Liver (tissue), 9 donors: ENCODE measurements around the gene NUDCD2. TPM values are rescaled to one million over a fixed set of nuclear protein-coding genes. Genes with fewer than 3 reads are reported as not detected.

ENCODE experiments used
- DNase-seq: peaks from one replicate; pipeline ENCODE4 v3.0.0-alpha.2; 2017; ENCODE audit warnings: low spot score
- H3K27ac ChIP-seq, 2 donors: one replicate each; pipeline ENCODE4 v1.7.0; 2013; ENCODE audit warnings: inconsistent platforms in 2 of 2, low read length in 2 of 2, control low read depth in 1 of 2, low read depth in 1 of 2, mild to moderate bottlenecking in 1 of 2
- H3K27me3 ChIP-seq, 4 donors: one replicate each; pipeline versions ENCODE4 v1.6.1 to v1.7.0; 2013; ENCODE audit warnings: low read length in 3 of 4, inconsistent platforms in 1 of 4, mild to moderate bottlenecking in 1 of 4, moderate library complexity in 1 of 4; ENCODE audit not compliant: control insufficient read depth in 4 of 4, insufficient read depth in 4 of 4
- H3K36me3 ChIP-seq, 4 donors: one replicate each; pipeline versions ENCODE4 v1.6.1 to v1.7.0; 2013; ENCODE audit warnings: low read length in 3 of 4, mild to moderate bottlenecking in 3 of 4, low read depth in 1 of 4, moderate library complexity in 1 of 4; ENCODE audit not compliant: control insufficient read depth in 4 of 4, insufficient read depth in 3 of 4
- H3K4me1 ChIP-seq, 4 donors: one replicate each; pipeline versions ENCODE4 v1.6.1 to v1.7.0; 2013; ENCODE audit warnings: low read length in 3 of 4, mild to moderate bottlenecking in 3 of 4, moderate library complexity in 1 of 4; ENCODE audit not compliant: control insufficient read depth in 4 of 4, insufficient read depth in 4 of 4
- H3K4me3 ChIP-seq, 3 donors: one replicate each; pipeline versions ENCODE4 v1.6.1 to v1.7.0; 2013; ENCODE audit warnings: low read length in 3 of 3, control low read depth in 1 of 3, low read depth in 1 of 3, mild to moderate bottlenecking in 1 of 3
- H3K9ac ChIP-seq, 2 donors: one replicate each; pipeline ENCODE4 v1.7.0; 2013; ENCODE audit warnings: low read length in 2 of 2, mild to moderate bottlenecking in 2 of 2, moderate library complexity in 2 of 2, control low read depth in 1 of 2, low read depth in 1 of 2
- H3K9me3 ChIP-seq, 4 donors: one replicate each; pipeline versions ENCODE4 v1.6.1 to v1.7.0; 2013; ENCODE audit warnings: low read length in 3 of 4; ENCODE audit not compliant: control insufficient read depth in 4 of 4
- ATF3 ChIP-seq: IDR thresholded peaks from 2 replicates; pipeline ENCODE4 v1.6.1; 2016; ENCODE audit warnings: antibody characterized with exemption
- CTCF ChIP-seq: fragments of 150-350 bp; IDR thresholded peaks from 2 replicates; pipeline ENCODE4 v1.5.1; 2017; ENCODE audit warnings: improper control_type of control experiment, low read depth, low read length; ENCODE audit not compliant: missing input control
- EGR1 ChIP-seq, 2 donors: IDR thresholded peaks; 2 replicates each; pipeline ENCODE4 v1.6.1; 2016 to 2018; ENCODE audit warnings: antibody characterized with exemption in 2 of 2, low read depth in 2 of 2
- FOXA1 ChIP-seq: IDR thresholded peaks from 2 replicates; pipeline ENCODE4 v1.6.1; 2016; ENCODE audit warnings: antibody characterized with exemption
- FOXA2 ChIP-seq: IDR thresholded peaks from 2 replicates; pipeline ENCODE4 v1.6.1; 2016; ENCODE audit warnings: antibody characterized with exemption
- GABPA ChIP-seq, 2 donors: IDR thresholded peaks in 1 of 2; conservative IDR thresholded peaks in 1 of 2; 2 replicates each; pipeline ENCODE4 v1.6.1; 2016; ENCODE audit warnings: antibody characterized with exemption in 2 of 2, mild to moderate bottlenecking in 1 of 2, moderate library complexity in 1 of 2
- HNF4A ChIP-seq, 2 donors: conservative IDR thresholded peaks; 2 replicates each; pipeline ENCODE4 v1.6.1; 2016; ENCODE audit warnings: antibody characterized with exemption in 2 of 2, mild to moderate bottlenecking in 2 of 2
- HNF4G ChIP-seq: IDR thresholded peaks from 2 replicates; pipeline ENCODE4 v1.6.1; 2016; ENCODE audit warnings: antibody characterized with exemption
- JUND ChIP-seq, 2 donors: IDR thresholded peaks; 2 replicates each; pipeline ENCODE4 v1.6.1; 2016; ENCODE audit warnings: antibody characterized with exemption in 2 of 2
- MAX ChIP-seq: IDR thresholded peaks from 2 replicates; pipeline ENCODE4 v1.6.1; 2016; ENCODE audit warnings: antibody characterized with exemption
- NR2F2 ChIP-seq: IDR thresholded peaks from 2 replicates; pipeline ENCODE4 v1.6.1; 2016; ENCODE audit warnings: antibody characterized with exemption
- RAD21 ChIP-seq, 2 donors: IDR thresholded peaks; 2 replicates each; pipeline ENCODE4 v1.6.1; 2016; ENCODE audit warnings: antibody characterized with exemption in 2 of 2, mild to moderate bottlenecking in 2 of 2
- REST ChIP-seq: IDR thresholded peaks from 2 replicates; pipeline ENCODE4 v1.6.1; 2016; ENCODE audit warnings: antibody characterized with exemption, mild to moderate bottlenecking
- RXRA ChIP-seq, 2 donors: IDR thresholded peaks; 2 replicates each; pipeline ENCODE4 v1.6.1; 2017 to 2018; ENCODE audit warnings: antibody characterized with exemption in 2 of 2, mild to moderate bottlenecking in 1 of 2
- SP1 ChIP-seq: IDR thresholded peaks from 2 replicates; pipeline ENCODE4 v1.6.1; 2018; ENCODE audit warnings: antibody characterized with exemption, mild to moderate bottlenecking
- TAF1 ChIP-seq: conservative IDR thresholded peaks from 2 replicates; pipeline ENCODE4 v1.6.1; 2016; ENCODE audit warnings: antibody characterized with exemption, mild to moderate bottlenecking
- YY1 ChIP-seq: IDR thresholded peaks from 2 replicates; pipeline ENCODE4 v1.6.1; 2016; ENCODE audit warnings: antibody characterized with exemption, mild to moderate bottlenecking
- ZBTB33 ChIP-seq: IDR thresholded peaks from 2 replicates; pipeline ENCODE4 v1.6.1; 2016; ENCODE audit warnings: antibody characterized with exemption
- WGBS: extraction: QIAGEN DNeasy Blood & Tissue Kit; methylation state at CpG from one replicate; pipeline ENCODE4 v1.1.7; 2013; 5-methylcytosine and 5-hydroxymethylcytosine counted together
- polyA plus RNA-seq, 2 donors: library from polyadenylated mRNA; stranded (reverse) in 1 of 2; unstranded in 1 of 2; fragments of 200-250 nt in 1 of 2; fragments of >200 nt in 1 of 2; fragmentation: Nextera tagmentation in 1 of 2; extraction: Ambion mirVana in 1 of 2; gene quantifications; one replicate each; pipeline versions ENCODE4 v1.2.1 to v1.2.3, GENCODE V29; 2013 to 2015
- total RNA-seq, 2 donors: library from RNA; depleted of rRNA; stranded (reverse); fragments of >200 nt; gene quantifications; one replicate each; pipeline ENCODE4 v1.2.3, GENCODE V29; 2014
- donor health status: healthy.
- donor health status: healthy.
- donor health status: healthy.
- donor health status: healthy.
- donor health status: healthy.

Gene NUDCD2
- total and polyA plus RNA-seq, 4 donors, result 1.8 to 32.0 (median 4.3) TPM

- TF ChIP-seq ZBTB33, result no peak
- TF ChIP-seq RAD21 (IDR thresholded peaks at IDR 0.05), result no peak
- TF ChIP-seq TAF1, result no peak
- no peak for TF ChIP-seq ATF3
- TF ChIP-seq YY1, result no peak
Observed at GRCh38 chr5:163504079-163504931, 44.4 kb upstream of the NUDCD2 start (continued).

GRCh38 chr5:163503106-163504078 lies 43.5 kb upstream of the NUDCD2 start:
- Histone ChIP-seq H3K36me3 (no peaks in the 10 kb centered on the region), H3K27ac (peak overlapping the region; percentile 95 to 99), H3K9me3 (no peaks in the 10 kb centered on the region), H3K4me3 (peak overlapping the region; percentile 33 to 98 (median 68)), H3K9ac (peak overlapping the region; percentile 85), H3K4me1 (peaks cover 4 to 47% (median 35%) of the 10 kb centered on the region in 4 donors), H3K27me3 (no peaks in the 10 kb centered on the region)
- 8% methylated on average over 17 of the region's 17 CpGs for WGBS
- peak; percentile 79 for TF ChIP-seq NR2F2
- peak; percentile 13 for TF ChIP-seq HNF4G
- TF ChIP-seq GABPA (IDR thresholded peaks at IDR 0.05 in 1 of 2, conservative IDR thresholded peaks at IDR 0.05 in 1 of 2), result no peak
- peak; percentile 26 for TF ChIP-seq CTCF
- peak; percentile 65 for TF ChIP-seq SP1
- TF ChIP-seq TAF1, result peak; percentile 69
- peak; percentile 57 for TF ChIP-seq REST
- no peak for TF ChIP-seq FOXA1
- TF ChIP-seq ATF3, result no peak
- peak; percentile 47 for TF ChIP-seq YY1
- no peak for TF ChIP-seq FOXA2
- peak; percentile 70 to 73 for TF ChIP-seq RAD21 (IDR thresholded peaks at IDR 0.05)
- TF ChIP-seq RXRA (IDR thresholded peaks at IDR 0.05), result peak; percentile 55 to 74
- no peak for TF ChIP-seq EGR1 (IDR thresholded peaks at IDR 0.05; ENCODE audit: low read depth in 2 of 2)
- TF ChIP-seq ZBTB33, result no peak
- TF ChIP-seq JUND (IDR thresholded peaks at IDR 0.05), result no peak
- TF ChIP-seq MAX, result peak; percentile 82
- TF ChIP-seq HNF4A (conservative IDR thresholded peaks at IDR 0.05), result peak; percentile 38 to 63
- peak; percentile 58 for DNase-seq
